ENCODE results near the gene TTBK1.

GRCh38 chr6:43308101-43308989 is 65.1 kb downstream of the TTBK1 start, which contains the start of gene CRIP3:
- no peak for TF ChIP-seq ZFX (IDR thresholded peaks at IDR 0.05)
- TF ChIP-seq, protein P1, sequence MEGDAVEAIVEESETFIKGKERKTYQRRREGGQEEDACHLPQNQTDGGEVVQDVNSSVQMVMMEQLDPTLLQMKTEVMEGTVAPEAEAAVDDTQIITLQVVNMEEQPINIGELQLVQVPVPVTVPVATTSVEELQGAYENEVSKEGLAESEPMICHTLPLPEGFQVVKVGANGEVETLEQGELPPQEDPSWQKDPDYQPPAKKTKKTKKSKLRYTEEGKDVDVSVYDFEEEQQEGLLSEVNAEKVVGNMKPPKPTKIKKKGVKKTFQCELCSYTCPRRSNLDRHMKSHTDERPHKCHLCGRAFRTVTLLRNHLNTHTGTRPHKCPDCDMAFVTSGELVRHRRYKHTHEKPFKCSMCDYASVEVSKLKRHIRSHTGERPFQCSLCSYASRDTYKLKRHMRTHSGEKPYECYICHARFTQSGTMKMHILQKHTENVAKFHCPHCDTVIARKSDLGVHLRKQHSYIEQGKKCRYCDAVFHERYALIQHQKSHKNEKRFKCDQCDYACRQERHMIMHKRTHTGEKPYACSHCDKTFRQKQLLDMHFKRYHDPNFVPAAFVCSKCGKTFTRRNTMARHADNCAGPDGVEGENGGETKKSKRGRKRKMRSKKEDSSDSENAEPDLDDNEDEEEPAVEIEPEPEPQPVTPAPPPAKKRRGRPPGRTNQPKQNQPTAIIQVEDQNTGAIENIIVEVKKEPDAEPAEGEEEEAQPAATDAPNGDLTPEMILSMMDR (conservative IDR thresholded peaks at IDR 0.05) = no peak
